Nasal cavity respiratory epithelium epithelial cell of viscerocranial mucosa (primary cell): ENCODE results near the gene EPSTI1. TPM values are rescaled to one million over a fixed set of nuclear protein-coding genes. Genes with fewer than 3 reads are reported as not detected.

Source experiments
- total RNA-seq: library from RNA; depleted of rRNA; stranded (reverse); fragments of >200 nt; gene quantifications from 2 replicates; pipeline ENCODE4 v1.2.3, GENCODE V29; 2014

Gene EPSTI1, protein sequence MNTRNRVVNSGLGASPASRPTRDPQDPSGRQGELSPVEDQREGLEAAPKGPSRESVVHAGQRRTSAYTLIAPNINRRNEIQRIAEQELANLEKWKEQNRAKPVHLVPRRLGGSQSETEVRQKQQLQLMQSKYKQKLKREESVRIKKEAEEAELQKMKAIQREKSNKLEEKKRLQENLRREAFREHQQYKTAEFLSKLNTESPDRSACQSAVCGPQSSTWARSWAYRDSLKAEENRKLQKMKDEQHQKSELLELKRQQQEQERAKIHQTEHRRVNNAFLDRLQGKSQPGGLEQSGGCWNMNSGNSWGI
- 1.7 and 10.7 TPM in 2 replicates for total RNA-seq

DNA sequence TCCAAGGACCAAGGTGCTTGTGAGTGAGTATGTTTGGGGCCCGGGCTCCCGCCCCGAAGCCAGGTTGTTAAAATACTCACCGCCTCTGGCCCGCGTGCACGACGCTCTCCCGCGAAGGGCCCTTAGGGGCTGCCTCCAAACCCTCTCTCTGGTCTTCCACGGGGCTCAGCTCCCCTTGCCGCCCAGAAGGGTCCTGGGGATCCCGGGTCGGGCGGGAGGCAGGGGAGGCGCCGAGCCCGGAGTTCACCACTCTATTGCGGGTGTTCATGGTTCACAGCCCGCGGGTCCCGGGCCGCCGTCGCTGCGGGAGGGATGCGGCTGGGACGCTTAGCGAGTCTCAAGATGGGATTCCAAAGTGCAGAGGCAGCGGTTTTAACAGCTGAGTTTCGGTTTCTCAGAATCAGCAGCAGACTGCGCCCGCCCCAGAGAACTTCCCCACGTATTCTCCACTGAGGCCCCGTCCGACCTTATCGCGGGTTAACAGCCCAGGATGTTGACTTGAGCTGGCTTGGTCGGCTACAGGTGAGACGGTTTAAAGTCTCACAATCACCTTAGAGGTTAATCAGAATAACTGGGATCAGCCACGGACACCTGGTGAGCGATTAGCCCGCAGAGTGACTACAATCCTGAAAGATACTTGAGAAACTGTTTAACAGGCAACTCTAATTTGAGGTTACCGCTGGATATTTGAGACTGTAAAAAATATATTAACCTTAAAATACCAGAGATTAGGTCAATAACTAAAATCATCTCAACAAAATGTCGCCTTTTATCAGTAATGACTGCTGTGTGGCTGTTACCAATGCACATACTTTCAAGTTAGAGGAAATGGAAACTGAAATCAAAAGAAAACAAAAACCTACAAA is at the start of gene EPSTI1:
TSS of gene EPSTI1 (minus strand) at position 344 of the 866 bp plus-strand sequence. CDS start at position 268, 76 bp downstream.

DNA sequence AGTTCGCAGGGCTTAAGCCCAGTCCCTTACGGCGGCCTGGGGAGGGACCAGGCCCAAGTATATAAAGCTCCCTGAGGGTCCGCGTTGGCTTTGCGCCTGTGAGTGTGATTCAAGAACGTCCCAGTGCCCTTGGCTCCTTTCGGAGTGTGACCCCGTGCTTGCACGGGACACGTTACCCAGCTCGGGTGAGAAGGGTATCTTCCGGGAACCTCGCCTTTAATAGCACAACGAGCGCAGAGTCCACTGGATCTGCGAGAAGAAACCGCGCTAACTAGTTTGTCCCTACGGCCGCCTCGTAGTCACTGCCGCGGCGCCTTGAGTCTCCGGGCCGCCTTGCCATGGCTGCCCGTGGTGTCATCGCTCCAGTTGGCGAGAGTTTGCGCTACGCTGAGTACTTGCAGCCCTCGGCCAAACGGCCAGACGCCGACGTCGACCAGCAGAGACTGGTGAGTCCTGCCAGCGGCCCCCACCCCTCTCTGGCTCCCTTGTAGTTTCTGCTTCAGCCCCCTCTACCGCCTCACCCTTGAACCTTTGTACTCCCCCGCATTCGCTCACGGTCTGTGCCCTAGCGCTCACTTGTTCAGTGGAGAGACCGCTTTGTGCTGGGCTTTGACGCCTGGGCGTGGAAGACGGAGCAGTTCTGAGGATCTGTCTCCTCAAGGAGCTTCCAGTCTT is 31.4 kb upstream of the EPSTI1 start, which contains the start of gene DNAJC15:
TSS of gene DNAJC15 (plus strand) at position 298 of the 675 bp plus-strand sequence. CDS start at position 339, 41 bp downstream.

Other genes with a start within 250 kb of the EPSTI1 start
- gene FAM216B, start 210.7 kb downstream of the EPSTI1 start, total RNA-seq, result not detected in 2 replicates
- gene DNAJC15, start 31.3 kb upstream of the EPSTI1 start, total RNA-seq, result 10.6 and 19.6 TPM in 2 replicates